ENCODE results near the gene TRAPPC2L. TPM values are rescaled to one million over a fixed set of nuclear protein-coding genes. Genes with fewer than 3 reads are reported as not detected.

The TRAPPC2L gene
- total and polyA plus RNA-seq, 2 donors = 49.1 to 54.1 TPM

- no peak for DNase-seq (ENCODE audit: low read depth in 6 of 9, low spot score in 9 of 9)
- Histone ChIP-seq H3K4me3 (ENCODE audit: low read length in 2 of 2) (no peak overlapping the region), H3K4me1 (ENCODE audit: control insufficient read depth in 2 of 2, insufficient read depth in 2 of 2, low read length in 2 of 2) (peaks cover 0 to 18% of the 10 kb centered on the region in 2 donors), H3K9me3 (ENCODE audit: control insufficient read depth in 2 of 2, insufficient read depth in 1 of 2, low read length in 1 of 2) (peaks cover 0 to 4% of the 10 kb centered on the region in 2 donors), H3K27me3 (ENCODE audit: control insufficient read depth in 2 of 2, insufficient read depth in 1 of 2, low read length in 1 of 2) (no peaks in the 10 kb centered on the region), H3K36me3 (ENCODE audit: control insufficient read depth in 2 of 2, insufficient read depth in 2 of 2, low read length in 1 of 2) (peaks cover 73 to 81% of the 10 kb centered on the region in 2 donors), H3K27ac (ENCODE audit: low read depth in 1 of 2, low read length in 1 of 2) (no peak overlapping the region)
- WGBS = 70% methylated on average over 13 of the region's 13 CpGs
Observed at GRCh38 chr16:88905563-88905962, 48.6 kb downstream of the TRAPPC2L start.

- WGBS = 92% methylated on average over 16 of the region's 16 CpGs
- DNase-seq (ENCODE audit: low read depth in 6 of 9, low spot score in 9 of 9) = no peak
- peaks cover 0 to 20% of the 10 kb centered on the region in 2 donors for H3K4me1 ChIP-seq (ENCODE audit: control insufficient read depth in 2 of 2, insufficient read depth in 2 of 2, low read length in 2 of 2)
- no peak overlapping the region for H3K4me3 ChIP-seq (ENCODE audit: low read length in 2 of 2)
- peaks cover 73 to 81% of the 10 kb centered on the region in 2 donors for H3K36me3 ChIP-seq (ENCODE audit: control insufficient read depth in 2 of 2, insufficient read depth in 2 of 2, low read length in 1 of 2)
- no peak overlapping the region for H3K27ac ChIP-seq (ENCODE audit: low read depth in 1 of 2, low read length in 1 of 2)
- H3K9me3 ChIP-seq (ENCODE audit: control insufficient read depth in 2 of 2, insufficient read depth in 1 of 2, low read length in 1 of 2) = peaks cover 0 to 4% of the 10 kb centered on the region in 2 donors
- no peaks in the 10 kb centered on the region for H3K27me3 ChIP-seq (ENCODE audit: control insufficient read depth in 2 of 2, insufficient read depth in 1 of 2, low read length in 1 of 2)
Observed at GRCh38 chr16:88906020-88906419, 49.1 kb downstream of the TRAPPC2L start.

- H3K4me3 ChIP-seq (ENCODE audit: low read length in 2 of 2) = no peak overlapping the region
- 96% methylated on average over 22 of the region's 22 CpGs for WGBS
- H3K4me1 ChIP-seq (ENCODE audit: control insufficient read depth in 2 of 2, insufficient read depth in 2 of 2, low read length in 2 of 2) = peaks cover 0 to 26% of the 10 kb centered on the region in 2 donors
- DNase-seq (ENCODE audit: low read depth in 6 of 9, low spot score in 9 of 9) = no peak
- H3K36me3 ChIP-seq (ENCODE audit: control insufficient read depth in 2 of 2, insufficient read depth in 2 of 2, low read length in 1 of 2) = peaks cover 73 to 81% of the 10 kb centered on the region in 2 donors
- no peak overlapping the region for H3K27ac ChIP-seq (ENCODE audit: low read depth in 1 of 2, low read length in 1 of 2)
- no peaks in the 10 kb centered on the region for H3K27me3 ChIP-seq (ENCODE audit: control insufficient read depth in 2 of 2, insufficient read depth in 1 of 2, low read length in 1 of 2)
- H3K9me3 ChIP-seq (ENCODE audit: control insufficient read depth in 2 of 2, insufficient read depth in 1 of 2, low read length in 1 of 2) = peaks cover 0 to 4% of the 10 kb centered on the region in 2 donors
Observed at GRCh38 chr16:88906535-88907105, 49.7 kb downstream of the TRAPPC2L start.

- 86% methylated on average over 4 of the region's 4 CpGs for WGBS
- H3K27ac ChIP-seq (ENCODE audit: low read depth in 1 of 2, low read length in 1 of 2) = no peak overlapping the region
- peaks cover 0 to 2% of the 10 kb centered on the region in 2 donors for H3K9me3 ChIP-seq (ENCODE audit: control insufficient read depth in 2 of 2, insufficient read depth in 1 of 2, low read length in 1 of 2)
- no peak overlapping the region for H3K4me3 ChIP-seq (ENCODE audit: low read length in 2 of 2)
- peaks cover 73 to 81% of the 10 kb centered on the region in 2 donors for H3K36me3 ChIP-seq (ENCODE audit: control insufficient read depth in 2 of 2, insufficient read depth in 2 of 2, low read length in 1 of 2)
- no peaks in the 10 kb centered on the region for H3K27me3 ChIP-seq (ENCODE audit: control insufficient read depth in 2 of 2, insufficient read depth in 1 of 2, low read length in 1 of 2)
- DNase-seq (ENCODE audit: low read depth in 6 of 9, low spot score in 9 of 9) = no peak
- H3K4me1 ChIP-seq (ENCODE audit: control insufficient read depth in 2 of 2, insufficient read depth in 2 of 2, low read length in 2 of 2) = peaks cover 0 to 28% of the 10 kb centered on the region in 2 donors
Observed at GRCh38 chr16:88907768-88908167, 50.8 kb downstream of the TRAPPC2L start.

GRCh38 chr16:88908307-88908706 lies 51.4 kb downstream of the TRAPPC2L start:
- no peaks in the 10 kb centered on the region for H3K9me3 ChIP-seq (ENCODE audit: control insufficient read depth in 2 of 2, insufficient read depth in 1 of 2, low read length in 1 of 2)
- H3K36me3 ChIP-seq (ENCODE audit: control insufficient read depth in 2 of 2, insufficient read depth in 2 of 2, low read length in 1 of 2) = peaks cover 73 to 81% of the 10 kb centered on the region in 2 donors
- H3K4me1 ChIP-seq (ENCODE audit: control insufficient read depth in 2 of 2, insufficient read depth in 2 of 2, low read length in 2 of 2) = peaks cover 0 to 28% of the 10 kb centered on the region in 2 donors
- H3K27ac ChIP-seq (ENCODE audit: low read depth in 1 of 2, low read length in 1 of 2) = no peak overlapping the region
- H3K4me3 ChIP-seq (ENCODE audit: low read length in 2 of 2) = no peak overlapping the region
- WGBS = 98% methylated on average over 17 of the region's 17 CpGs
- no peak for DNase-seq (ENCODE audit: low read depth in 6 of 9, low spot score in 9 of 9)
- H3K27me3 ChIP-seq (ENCODE audit: control insufficient read depth in 2 of 2, insufficient read depth in 1 of 2, low read length in 1 of 2) = no peaks in the 10 kb centered on the region

GRCh38 chr16:88909431-88910210 lies 52.7 kb downstream of the TRAPPC2L start:
- no peak overlapping the region for H3K27ac ChIP-seq (ENCODE audit: low read depth in 1 of 2, low read length in 1 of 2)
- H3K4me3 ChIP-seq (ENCODE audit: low read length in 2 of 2) = no peak overlapping the region
- peaks cover 0 to 1% of the 10 kb centered on the region in 2 donors for H3K9me3 ChIP-seq (ENCODE audit: control insufficient read depth in 2 of 2, insufficient read depth in 1 of 2, low read length in 1 of 2)
- no peak for DNase-seq (ENCODE audit: low read depth in 6 of 9, low spot score in 9 of 9)
- H3K27me3 ChIP-seq (ENCODE audit: control insufficient read depth in 2 of 2, insufficient read depth in 1 of 2, low read length in 1 of 2) = no peaks in the 10 kb centered on the region
- H3K4me1 ChIP-seq (ENCODE audit: control insufficient read depth in 2 of 2, insufficient read depth in 2 of 2, low read length in 2 of 2) = peaks cover 0 to 31% of the 10 kb centered on the region in 2 donors
- 94% methylated on average over 44 of the region's 44 CpGs for WGBS
- peaks cover 73 to 82% of the 10 kb centered on the region in 2 donors for H3K36me3 ChIP-seq (ENCODE audit: control insufficient read depth in 2 of 2, insufficient read depth in 2 of 2, low read length in 1 of 2)

- H3K4me1 ChIP-seq (ENCODE audit: control insufficient read depth in 2 of 2, insufficient read depth in 2 of 2, low read length in 2 of 2) = peaks cover 0 to 32% of the 10 kb centered on the region in 2 donors
- H3K9me3 ChIP-seq (ENCODE audit: control insufficient read depth in 2 of 2, insufficient read depth in 1 of 2, low read length in 1 of 2) = peaks cover 0 to 1% of the 10 kb centered on the region in 2 donors
- no peak overlapping the region for H3K27ac ChIP-seq (ENCODE audit: low read depth in 1 of 2, low read length in 1 of 2)
- H3K4me3 ChIP-seq (ENCODE audit: low read length in 2 of 2) = no peak overlapping the region
- DNase-seq (ENCODE audit: low read depth in 6 of 9, low spot score in 9 of 9) = no peak
- H3K27me3 ChIP-seq (ENCODE audit: control insufficient read depth in 2 of 2, insufficient read depth in 1 of 2, low read length in 1 of 2) = no peaks in the 10 kb centered on the region
- 95% methylated on average over 26 of the region's 26 CpGs for WGBS
- peaks cover 71 to 76% of the 10 kb centered on the region in 2 donors for H3K36me3 ChIP-seq (ENCODE audit: control insufficient read depth in 2 of 2, insufficient read depth in 2 of 2, low read length in 1 of 2)
Observed at GRCh38 chr16:88910284-88911135, 53.6 kb downstream of the TRAPPC2L start.

- no peak overlapping the region for H3K4me3 ChIP-seq (ENCODE audit: low read length in 2 of 2)
- peaks cover 0 to 25% of the 10 kb centered on the region in 2 donors for H3K4me1 ChIP-seq (ENCODE audit: control insufficient read depth in 2 of 2, insufficient read depth in 2 of 2, low read length in 2 of 2)
- peaks cover 0 to 1% of the 10 kb centered on the region in 2 donors for H3K9me3 ChIP-seq (ENCODE audit: control insufficient read depth in 2 of 2, insufficient read depth in 1 of 2, low read length in 1 of 2)
- peaks cover 75 to 84% of the 10 kb centered on the region in 2 donors for H3K36me3 ChIP-seq (ENCODE audit: control insufficient read depth in 2 of 2, insufficient read depth in 2 of 2, low read length in 1 of 2)
- H3K27me3 ChIP-seq (ENCODE audit: control insufficient read depth in 2 of 2, insufficient read depth in 1 of 2, low read length in 1 of 2) = no peaks in the 10 kb centered on the region
- DNase-seq (ENCODE audit: low read depth in 6 of 9, low spot score in 9 of 9) = no peak
- H3K27ac ChIP-seq (ENCODE audit: low read depth in 1 of 2, low read length in 1 of 2) = no peak overlapping the region
- WGBS = 94% methylated on average over 36 of the region's 36 CpGs
Observed at GRCh38 chr16:88911136-88911945, 54.4 kb downstream of the TRAPPC2L start.

Measured in thymus (tissue), 11 donors.